AG20443 (cell line): ENCODE measurements around the gene LMO7.

Experiments used
- DNase-seq: peaks from one replicate; pipeline ENCODE4 v3.0.0; 2012; ENCODE audit warnings: low spot score, mixed read lengths

Gene LMO7

DNA sequence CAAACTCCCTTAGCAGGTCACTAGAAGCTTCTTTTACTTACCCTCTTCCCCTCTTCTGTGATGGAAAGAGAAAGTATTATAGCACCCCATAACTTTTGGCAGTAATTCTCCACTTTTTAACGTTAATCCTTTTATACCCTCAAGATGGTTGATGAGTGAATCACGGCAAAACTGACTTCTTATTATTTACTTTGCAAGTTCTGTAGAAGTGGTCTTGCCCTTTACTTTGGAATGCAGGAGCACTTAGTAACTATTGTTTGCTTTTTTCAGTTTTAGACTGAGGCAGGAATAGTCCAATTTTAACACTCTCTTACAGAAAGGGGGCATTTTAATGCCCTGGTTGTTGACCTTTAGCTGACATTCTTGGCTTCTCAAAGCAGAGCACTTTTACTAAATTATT is 260.1 kb downstream of the LMO7 start:
- DNase-seq, result no peak

GRCh38 chr13:75897386-75897785 is 261.3 kb downstream of the LMO7 start:
- DNase-seq, result no peak

GRCh38 chr13:75901501-75901900 is 265.4 kb downstream of the LMO7 start:
- no peak for DNase-seq

DNA sequence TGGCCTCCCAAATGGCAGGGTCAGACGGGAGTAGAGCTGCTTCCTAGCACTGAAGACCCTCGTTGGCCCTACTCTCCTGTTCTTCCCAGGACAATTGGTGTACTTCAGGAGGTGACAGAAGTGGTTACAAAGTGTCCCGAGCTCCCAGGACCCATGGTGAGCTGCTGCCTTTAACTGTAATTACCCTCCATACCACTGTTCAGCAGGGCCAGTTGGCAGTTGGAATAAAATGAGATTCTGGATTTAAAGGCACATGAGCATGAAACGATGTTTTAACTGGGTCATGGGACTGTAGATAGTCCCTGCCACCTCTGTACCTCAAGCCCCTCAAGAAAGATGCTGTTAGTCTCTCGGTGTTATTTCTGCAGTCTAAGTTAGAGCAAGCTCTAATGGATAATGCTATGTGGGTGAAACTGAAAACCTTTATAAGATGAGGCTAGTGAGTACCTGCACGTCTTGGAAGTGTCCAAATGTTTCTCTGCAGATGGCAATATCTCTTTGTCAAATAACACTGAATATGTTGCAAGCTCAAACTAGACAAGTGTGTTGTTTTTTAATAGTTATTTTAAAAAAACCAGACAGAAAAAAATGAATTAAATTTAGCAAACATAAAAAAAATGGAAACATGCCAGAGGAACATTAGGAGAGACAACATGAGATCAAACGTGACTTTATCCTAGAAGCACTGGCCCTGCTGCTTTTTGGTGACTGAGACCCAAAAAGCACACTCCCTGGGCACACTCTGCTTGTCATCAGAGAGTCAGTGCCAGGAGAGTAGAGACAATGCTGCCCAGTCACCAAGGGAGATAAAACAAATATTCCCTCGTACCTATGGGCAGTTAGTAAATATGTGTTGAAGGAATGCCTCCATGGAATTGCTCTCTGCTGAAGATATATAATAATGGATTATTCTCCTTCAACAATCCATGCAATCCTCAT is 266.3 kb downstream of the LMO7 start:
- DNase-seq, result no peak

- DNase-seq, result no peak
Measured at GRCh38 chr13:75904012-75904411, 267.9 kb downstream of the LMO7 start.

DNA sequence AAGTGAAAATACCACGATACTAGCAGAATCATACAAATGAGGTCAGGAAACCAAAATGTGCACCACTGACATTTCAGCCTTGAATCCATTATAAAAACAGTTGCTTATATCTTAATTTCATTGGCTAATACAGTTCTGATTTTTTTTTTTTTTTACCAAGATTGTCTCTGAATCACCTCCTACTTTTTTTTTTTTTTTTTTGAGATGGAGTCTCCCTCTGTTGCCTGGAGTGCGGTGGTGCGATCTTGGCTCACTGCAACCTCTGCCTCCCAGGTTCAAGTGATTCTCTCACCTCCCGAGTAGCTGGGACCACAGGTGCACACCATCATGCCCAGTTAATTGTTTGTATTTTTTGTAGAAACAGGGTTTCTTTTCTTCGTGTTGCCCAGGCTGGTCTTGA is 270.2 kb downstream of the LMO7 start:
- no peak for DNase-seq

- no peak for DNase-seq
Measured at GRCh38 chr13:75907044-75907443, 270.9 kb downstream of the LMO7 start.

GRCh38 chr13:75908141-75908540 is 272.0 kb downstream of the LMO7 start:
- DNase-seq, result no peak
